Osteoblast (primary cell): ENCODE results near the gene CPA5. TPM values are rescaled to one million over a fixed set of nuclear protein-coding genes. Genes with fewer than 3 reads are reported as not detected.
"Not testable (repeated sequence)": the region's sequence is repeated elsewhere in the genome, so short reads cannot be mapped to it uniquely, and the experiment has no call there.

Experiments used
- DNase-seq: peaks from one replicate; pipeline ENCODE4 v3.0.0; 2011; ENCODE audit warnings: low spot score, mixed read lengths; ENCODE audit not compliant: insufficient read length; ENCODE audit errors: missing footprints
- H2AFZ ChIP-seq: 2 replicates; pipeline ENCODE4 v1.6.0; 2011; ENCODE audit warnings: mild to moderate bottlenecking, low read length
- H3K27ac ChIP-seq: 2 replicates; pipeline ENCODE4 v1.5.1; 2011; ENCODE audit warnings: mild to moderate bottlenecking, low read depth, low read length, moderate library complexity
- H3K27me3 ChIP-seq: 2 replicates; pipeline ENCODE4 v1.6.0; 2012; ENCODE audit warnings: mild to moderate bottlenecking, control low read depth, inconsistent platforms, low read length, moderate library complexity; ENCODE audit not compliant: insufficient read depth
- H3K36me3 ChIP-seq: 2 replicates; pipeline ENCODE4 v1.5.1; 2011; ENCODE audit warnings: mild to moderate bottlenecking, low read length, control low read depth, moderate library complexity; ENCODE audit not compliant: insufficient read depth
- H3K4me1 ChIP-seq: 2 replicates; pipeline ENCODE4 v1.5.1; 2011; ENCODE audit warnings: mild to moderate bottlenecking, low read length, control low read depth, moderate library complexity; ENCODE audit not compliant: insufficient read depth
- H3K4me2 ChIP-seq: 2 replicates; pipeline ENCODE4 v1.6.0; 2011; ENCODE audit warnings: mild to moderate bottlenecking, low read length; ENCODE audit not compliant: insufficient read depth
- H3K4me3 ChIP-seq: fragments of 200-600 bp; sonication (generic); 3 replicates; pipeline ENCODE4 v1.5.1; 2012; ENCODE audit warnings: mild to moderate bottlenecking, low read length, inconsistent platforms; ENCODE audit not compliant: insufficient read depth
- H3K79me2 ChIP-seq: 2 replicates; pipeline ENCODE4 v1.6.0; 2012; ENCODE audit warnings: mild to moderate bottlenecking, low read length, control low read depth, inconsistent platforms; ENCODE audit not compliant: insufficient read depth
- H3K9me3 ChIP-seq: 2 replicates; pipeline ENCODE4 v1.5.1; 2011; ENCODE audit warnings: low read depth, low read length, control low read depth
- H4K20me1 ChIP-seq: 2 replicates; pipeline ENCODE4 v1.6.0; 2012; ENCODE audit warnings: mild to moderate bottlenecking, low read length, control low read depth; ENCODE audit not compliant: insufficient read depth
- total RNA-seq: library from RNA; depleted of rRNA; stranded (reverse); fragments of >200 nt; gene quantifications from 2 replicates; pipeline ENCODE4 v1.2.3, GENCODE V29; 2012
- TF ChIP-seq, protein P1 (sequence below): IDR thresholded peaks from 2 replicates; pipeline ENCODE4 v1.5.1; 2011; ENCODE audit warnings: mild to moderate bottlenecking, low read depth, low read length, moderate library complexity; ENCODE audit errors: extremely low read depth

Gene CPA5
- total RNA-seq, 1 donor = not detected

DNA sequence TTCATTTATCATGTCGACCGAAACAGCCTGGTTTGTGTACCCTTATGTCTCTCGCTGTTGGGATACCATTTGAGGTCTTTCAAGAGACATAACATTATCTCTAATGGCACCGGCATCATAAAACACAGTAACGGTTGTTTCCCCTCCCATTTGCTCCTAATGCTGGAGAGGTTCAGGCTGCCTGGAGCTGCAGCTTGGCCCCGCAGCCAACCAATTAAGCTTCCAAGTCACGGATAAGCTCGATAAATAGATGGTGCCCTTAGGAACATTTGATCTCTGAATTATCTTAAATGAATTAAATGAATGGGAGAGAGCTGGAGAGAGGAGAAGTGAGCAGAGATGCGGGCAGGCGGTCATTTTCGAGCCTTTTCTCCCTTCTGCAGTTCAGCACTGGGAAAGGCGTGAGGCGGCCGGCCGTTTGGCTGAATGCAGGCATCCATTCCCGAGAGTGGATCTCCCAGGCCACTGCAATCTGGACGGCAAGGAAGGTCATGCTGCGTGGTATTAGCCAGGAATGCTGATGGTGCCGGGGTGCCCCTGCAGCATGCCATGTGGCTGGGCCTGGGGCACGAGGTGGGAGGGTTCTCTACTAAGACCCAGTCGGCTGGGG lies 39.1 kb upstream of the CPA5 start:
- H3K27ac ChIP-seq = no peak overlapping the region
- H2AFZ ChIP-seq = no peak overlapping the region
- no peaks in the 10 kb centered on the region for H3K79me2 ChIP-seq
- peaks cover 10% of the 10 kb centered on the region for H3K36me3 ChIP-seq
- H3K27me3 ChIP-seq = no peaks in the 10 kb centered on the region
- H4K20me1 ChIP-seq = no peaks in the 10 kb centered on the region
- H3K4me3 ChIP-seq = no peak overlapping the region
- no peak overlapping the region for H3K4me2 ChIP-seq
- H3K4me1 ChIP-seq = no peaks in the 10 kb centered on the region
- TF ChIP-seq, protein P1, sequence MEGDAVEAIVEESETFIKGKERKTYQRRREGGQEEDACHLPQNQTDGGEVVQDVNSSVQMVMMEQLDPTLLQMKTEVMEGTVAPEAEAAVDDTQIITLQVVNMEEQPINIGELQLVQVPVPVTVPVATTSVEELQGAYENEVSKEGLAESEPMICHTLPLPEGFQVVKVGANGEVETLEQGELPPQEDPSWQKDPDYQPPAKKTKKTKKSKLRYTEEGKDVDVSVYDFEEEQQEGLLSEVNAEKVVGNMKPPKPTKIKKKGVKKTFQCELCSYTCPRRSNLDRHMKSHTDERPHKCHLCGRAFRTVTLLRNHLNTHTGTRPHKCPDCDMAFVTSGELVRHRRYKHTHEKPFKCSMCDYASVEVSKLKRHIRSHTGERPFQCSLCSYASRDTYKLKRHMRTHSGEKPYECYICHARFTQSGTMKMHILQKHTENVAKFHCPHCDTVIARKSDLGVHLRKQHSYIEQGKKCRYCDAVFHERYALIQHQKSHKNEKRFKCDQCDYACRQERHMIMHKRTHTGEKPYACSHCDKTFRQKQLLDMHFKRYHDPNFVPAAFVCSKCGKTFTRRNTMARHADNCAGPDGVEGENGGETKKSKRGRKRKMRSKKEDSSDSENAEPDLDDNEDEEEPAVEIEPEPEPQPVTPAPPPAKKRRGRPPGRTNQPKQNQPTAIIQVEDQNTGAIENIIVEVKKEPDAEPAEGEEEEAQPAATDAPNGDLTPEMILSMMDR = no peak
- no peaks in the 10 kb centered on the region for H3K9me3 ChIP-seq
- no peak for DNase-seq

DNA sequence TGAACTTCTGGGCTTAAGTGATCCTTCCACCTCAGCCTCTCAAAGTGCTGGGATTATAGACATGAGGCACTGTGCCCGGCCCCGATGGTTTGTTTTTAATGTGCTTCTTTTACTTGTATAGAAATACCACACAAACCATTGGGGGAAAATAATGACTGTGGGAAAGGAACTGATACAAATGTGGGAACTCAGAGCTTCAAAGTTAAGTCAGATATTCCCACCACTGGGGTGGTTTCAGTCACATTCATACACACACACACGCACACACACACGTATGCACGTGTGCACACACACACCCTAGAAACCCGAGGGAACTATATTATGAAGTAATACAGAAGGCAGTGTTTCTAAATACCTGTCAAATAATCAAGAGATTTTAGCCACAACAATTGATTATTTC lies 34.6 kb upstream of the CPA5 start:
- Histone ChIP-seq H4K20me1 (no peaks in the 10 kb centered on the region), H3K27me3 (no peaks in the 10 kb centered on the region), H3K9me3 (no peaks in the 10 kb centered on the region), H3K79me2 (no peaks in the 10 kb centered on the region), H2AFZ (no peak overlapping the region), H3K4me1 (no peaks in the 10 kb centered on the region), H3K4me2 (no peak overlapping the region), H3K4me3 (no peak overlapping the region), H3K36me3 (peaks cover 3% of the 10 kb centered on the region), H3K27ac (no peak overlapping the region)
- DNase-seq = no peak
- TF ChIP-seq, protein P1 = no peak

DNA sequence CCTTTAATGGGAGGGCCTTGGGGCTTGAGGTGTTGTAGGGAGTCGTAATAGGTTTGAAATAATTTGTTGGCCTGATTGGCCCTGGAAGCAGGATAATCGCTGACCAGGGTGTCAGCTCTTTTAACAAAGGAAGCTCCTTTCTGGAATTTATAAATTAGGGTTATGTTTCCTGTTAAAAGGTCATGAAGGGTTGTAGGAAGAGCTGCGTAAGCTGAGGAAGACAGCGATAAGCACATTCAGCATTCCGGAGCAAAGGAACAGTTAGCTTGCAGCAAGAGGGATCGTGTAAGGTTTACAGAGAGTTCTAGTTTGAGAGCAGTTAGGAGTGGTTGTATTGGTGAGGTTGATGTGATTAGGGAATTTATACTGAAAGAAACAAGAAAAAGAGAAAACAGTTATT lies 30.3 kb upstream of the CPA5 start:
- DNase-seq = no peak
- TF ChIP-seq, protein P1 = no peak
- Histone ChIP-seq H3K4me3 (no peak overlapping the region), H3K27ac (no peak overlapping the region), H4K20me1 (no peaks in the 10 kb centered on the region), H2AFZ (no peak overlapping the region), H3K27me3 (no peaks in the 10 kb centered on the region), H3K36me3 (peaks cover 3% of the 10 kb centered on the region), H3K79me2 (no peaks in the 10 kb centered on the region), H3K4me2 (no peak overlapping the region), H3K4me1 (no peaks in the 10 kb centered on the region), H3K9me3 (no peaks in the 10 kb centered on the region)

DNA sequence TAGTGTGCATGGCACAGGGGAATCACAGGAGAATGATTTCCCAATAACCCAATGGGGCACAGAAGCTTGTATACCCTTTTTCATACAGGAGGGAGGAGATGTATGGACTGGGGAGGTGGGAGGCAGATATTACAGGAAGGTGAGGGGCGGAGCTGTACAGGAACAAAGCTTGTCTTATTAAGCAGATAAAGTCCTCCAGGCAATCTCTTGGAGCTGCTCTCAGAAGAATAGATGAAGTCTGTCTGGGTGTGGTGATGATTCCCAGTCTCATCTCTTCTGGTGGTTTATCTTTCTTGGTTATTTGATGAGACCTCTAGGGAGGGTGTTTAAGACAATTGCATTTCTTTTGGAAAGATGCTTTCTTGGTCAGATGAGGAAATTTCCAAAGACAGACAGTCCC lies 25.1 kb upstream of the CPA5 start:
- H2AFZ ChIP-seq = no peak overlapping the region
- H4K20me1 ChIP-seq = no peaks in the 10 kb centered on the region
- H3K27ac ChIP-seq = no peak overlapping the region
- no peaks in the 10 kb centered on the region for H3K4me1 ChIP-seq
- no peaks in the 10 kb centered on the region for H3K27me3 ChIP-seq
- no peaks in the 10 kb centered on the region for H3K79me2 ChIP-seq
- H3K4me3 ChIP-seq = no peak overlapping the region
- TF ChIP-seq, protein P1 = no peak
- H3K9me3 ChIP-seq = no peaks in the 10 kb centered on the region
- DNase-seq = no peak
- H3K4me2 ChIP-seq = no peak overlapping the region
- no peaks in the 10 kb centered on the region for H3K36me3 ChIP-seq

DNA sequence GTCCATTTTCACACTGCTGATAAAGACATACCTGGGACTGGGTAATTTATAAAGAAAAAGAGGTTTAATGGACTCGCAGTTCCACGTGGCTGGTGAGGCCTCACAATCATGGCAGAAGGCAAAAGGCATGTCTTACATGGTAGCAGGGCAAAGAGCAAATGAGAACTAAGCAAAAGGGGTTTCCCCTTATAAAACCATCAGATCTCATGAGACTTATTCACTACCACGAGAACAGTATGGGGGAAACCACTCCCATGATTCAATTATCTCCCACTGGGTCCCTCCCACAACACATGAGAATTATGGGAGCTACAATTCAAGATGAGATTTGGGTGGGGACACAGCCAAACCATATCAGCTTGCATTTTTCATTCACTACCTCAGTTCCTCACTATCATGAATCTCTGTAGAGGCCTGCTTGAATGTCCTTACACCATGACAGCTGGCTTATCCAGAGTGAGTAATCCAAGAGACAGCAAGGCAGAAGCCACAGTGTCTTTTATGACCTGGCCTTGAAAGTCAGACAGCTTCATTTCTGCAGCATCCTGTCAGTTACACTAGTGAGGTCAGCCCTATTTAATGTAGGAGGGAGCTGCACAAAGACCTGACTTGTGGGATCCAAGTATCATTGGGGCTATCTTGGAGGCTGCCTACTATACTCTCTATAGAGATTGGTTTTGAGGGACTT lies 22.9 kb upstream of the CPA5 start:
- H3K79me2 ChIP-seq, H3K36me3 ChIP-seq, DNase-seq, H3K4me3 ChIP-seq, H3K9me3 ChIP-seq, H2AFZ ChIP-seq, H3K27me3 ChIP-seq, H3K4me2 ChIP-seq, H4K20me1 ChIP-seq, H3K4me1 ChIP-seq, H3K27ac ChIP-seq: not testable (repeated sequence)
